GM21619 (cell line): ENCODE measurements around the gene CERKL.
A peak's percentile ranks its signal among the peaks of the same experiment; 100 is the strongest.

Experiments used
- ATAC-seq: cut with Tn5 transposase; IDR thresholded peaks from one replicate; pipeline ENCODE4 v1.9.1; 2021; ENCODE audit not compliant: unreplicated experiment

The CERKL gene

GRCh38 chr2:181578829-181579228 is 78.1 kb downstream of the CERKL start:
- ATAC-seq, result peak; percentile 49

GRCh38 chr2:181576431-181576830 is 80.5 kb downstream of the CERKL start:
- ATAC-seq, result no peak

- ATAC-seq, result no peak
These were observed 81.3 kb downstream of the CERKL start for GRCh38 chr2:181575650-181576025.

- ATAC-seq, result no peak
These were observed 81.8 kb downstream of the CERKL start for GRCh38 chr2:181575024-181575649.

GRCh38 chr2:181574321-181574720 is 82.6 kb downstream of the CERKL start:
- no peak for ATAC-seq

- ATAC-seq, result no peak
These were observed 83.7 kb downstream of the CERKL start for GRCh38 chr2:181573140-181573736.

GRCh38 chr2:181570833-181571661 is 85.9 kb downstream of the CERKL start:
- no peak for ATAC-seq

- no peak for ATAC-seq
These were observed 86.8 kb downstream of the CERKL start for GRCh38 chr2:181570059-181570458.

- no peak for ATAC-seq
These were observed 90.4 kb downstream of the CERKL start for GRCh38 chr2:181566334-181567032.

- no peak for ATAC-seq
These were observed 93.7 kb downstream of the CERKL start for GRCh38 chr2:181563101-181563692.

GRCh38 chr2:181558371-181558770 is 98.5 kb downstream of the CERKL start:
- ATAC-seq, result no peak

- no peak for ATAC-seq
These were observed 102.7 kb downstream of the CERKL start for GRCh38 chr2:181554061-181554830.

GRCh38 chr2:181553244-181553643 is 103.7 kb downstream of the CERKL start:
- no peak for ATAC-seq

GRCh38 chr2:181552808-181553207 is 104.1 kb downstream of the CERKL start:
- no peak for ATAC-seq

- no peak for ATAC-seq
These were observed 110.8 kb downstream of the CERKL start for GRCh38 chr2:181546086-181546485.

- ATAC-seq, result no peak
These were observed 114.7 kb downstream of the CERKL start for GRCh38 chr2:181542170-181542569.

- ATAC-seq, result no peak
These were observed 116.5 kb downstream of the CERKL start for GRCh38 chr2:181540421-181540820.

GRCh38 chr2:181536730-181537129 is 120.2 kb downstream of the CERKL start:
- ATAC-seq, result no peak

GRCh38 chr2:181528441-181528840 is 128.5 kb downstream of the CERKL start:
- ATAC-seq, result no peak

GRCh38 chr2:181527058-181527457 is 129.8 kb downstream of the CERKL start:
- ATAC-seq, result no peak
